A673 (cell line): ENCODE data around the gene FOSL1. TPM values are rescaled to one million over a fixed set of nuclear protein-coding genes. Genes with fewer than 3 reads are reported as not detected.

Experiments used
- BruUV-seq: library from RNA; stranded (reverse); fragments of 400-500 nt; replicated peaks from 2 replicates; lab custom pipeline; 2021; lab: Mats Ljungman, UMichigan
- CTCF ChIA-PET: fragments of 300-600 bp; sonication (Branson Sonifier 250); formaldehyde crosslinking; loops from one replicate; lab custom pipeline; 2022; ENCODE audit warnings: antibody characterized with exemption; lab: Charles Lee
- POLR2A ChIA-PET: fragments of 300-600 bp; sonication (Branson Sonifier 250); formaldehyde crosslinking; loops from one replicate; lab custom pipeline; 2022; ENCODE audit warnings: antibody characterized with exemption; ENCODE audit not compliant: low non-redundant PET; lab: Charles Lee
- DNase-seq: peaks from one replicate; pipeline ENCODE4 v3.0.0-alpha.2; 2015; ENCODE audit warnings: low spot score
- H3K27ac ChIP-seq: fragments of 200-600 bp; sonication (generic); 2 replicates; pipeline ENCODE4 v1.5.1; 2016; ENCODE audit warnings: mixed run types, low read depth, mild to moderate bottlenecking, mixed read lengths, antibody characterized with exemption, low read length; ENCODE audit not compliant: poor library complexity, severe bottlenecking
- H3K27me3 ChIP-seq: fragments of 200-600 bp; sonication (generic); replicated peaks from 2 replicates; pipeline ENCODE4 v1.6.1; 2017; ENCODE audit warnings: mixed run types, low read depth, mild to moderate bottlenecking, mixed read lengths, antibody characterized with exemption, low read length; ENCODE audit not compliant: insufficient read depth, poor library complexity
- H3K36me3 ChIP-seq: fragments of 200-600 bp; sonication (generic); 2 replicates; pipeline ENCODE4 v1.6.1; 2016; ENCODE audit warnings: mixed run types, mild to moderate bottlenecking, mixed read lengths, antibody characterized with exemption, low read length; ENCODE audit not compliant: insufficient read depth, poor library complexity, severe bottlenecking
- H3K4me1 ChIP-seq: fragments of 200-600 bp; sonication (generic); 2 replicates; pipeline ENCODE4 v1.6.1; 2017; ENCODE audit warnings: mixed run types, mild to moderate bottlenecking, mixed read lengths, antibody characterized with exemption, low read length; ENCODE audit not compliant: insufficient read depth, poor library complexity, severe bottlenecking
- H3K4me3 ChIP-seq: fragments of 200-600 bp; sonication (generic); 2 replicates; pipeline ENCODE4 v1.5.1; 2016; ENCODE audit warnings: low read depth, mixed run types, mild to moderate bottlenecking, mixed read lengths, low read length; ENCODE audit not compliant: poor library complexity, severe bottlenecking
- H3K9me3 ChIP-seq: fragments of 200-600 bp; sonication (generic); 2 replicates; pipeline ENCODE4 v1.6.1; 2016; ENCODE audit warnings: mixed run types, low read depth, mild to moderate bottlenecking, mixed read lengths, antibody characterized with exemption, low read length; ENCODE audit not compliant: poor library complexity, severe bottlenecking
- EZH2 ChIP-seq: fragments of 200-600 bp; sonication (generic); IDR thresholded peaks from 2 replicates; pipeline ENCODE4 v1.6.1; 2017; ENCODE audit warnings: borderline replicate concordance, low read depth, mild to moderate bottlenecking, mixed read lengths, antibody characterized with exemption, low read length; ENCODE audit not compliant: poor library complexity, severe bottlenecking
- intact Hi-C: fragments of 100-400 bp; cut with micrococcal nuclease; formaldehyde crosslinking; loops from one replicate; pipeline ENCODE4 v1.10.0; 2022; ENCODE audit not compliant: unreplicated experiment
- total RNA-seq: library from RNA; stranded (reverse); gene quantifications from 2 replicates; pipeline ENCODE4 v1.2.3, GENCODE V29; 2021
- TF ChIP-seq, protein P1 (sequence below): fragments of 300-800, 200-600 bp; sonication (generic); conservative IDR thresholded peaks from 2 replicates; pipeline ENCODE4 v1.5.1; 2017; ENCODE audit warnings: low read depth, mild to moderate bottlenecking, antibody characterized with exemption, low read length, moderate library complexity, mixed read lengths

FOSL1 gene
- total RNA-seq, 1 experiment from 2014 or later = 29.0 TPM

DNA sequence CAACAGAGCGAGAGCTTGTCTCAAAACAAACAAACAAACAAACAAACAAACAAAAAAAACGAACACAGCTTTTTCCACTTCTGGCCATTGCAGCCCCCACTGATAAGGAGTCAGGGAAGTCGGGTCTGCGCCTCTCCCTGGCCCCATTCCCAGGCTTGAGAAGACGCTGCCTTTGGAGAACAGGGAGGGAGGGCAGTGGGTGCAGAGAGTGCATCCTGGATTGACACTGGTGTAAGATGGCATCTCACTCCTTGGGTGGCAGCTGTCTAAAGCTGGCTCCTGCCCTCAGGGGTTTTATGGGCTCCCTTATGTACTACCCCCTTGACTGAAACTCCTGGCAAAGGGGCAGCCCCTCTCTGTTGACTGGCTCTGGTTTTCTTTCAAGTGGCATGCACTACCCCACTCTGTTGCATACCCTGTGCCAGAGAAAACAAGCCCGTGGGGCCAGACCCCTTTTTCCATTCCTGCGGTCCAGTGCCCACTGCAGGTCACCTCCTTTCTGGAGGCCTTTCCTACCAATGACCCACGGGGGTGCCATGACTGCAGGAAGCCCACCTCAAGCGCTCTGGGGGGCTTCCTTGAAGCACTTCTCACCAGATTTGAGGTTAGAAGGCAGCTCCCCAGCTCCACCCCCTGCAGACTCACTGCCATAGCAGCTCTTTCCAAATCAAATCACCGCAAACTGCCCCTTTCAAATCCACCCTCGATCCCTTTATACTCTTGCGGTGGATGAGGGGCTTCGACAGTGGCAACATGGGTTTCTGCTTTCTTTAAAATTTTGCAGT, 31.8 kb upstream of the FOSL1 start:
- H3K27ac ChIP-seq = no peak overlapping the region
- no peaks in the 10 kb centered on the region for H3K27me3 ChIP-seq
- no peak for TF ChIP-seq EZH2
- TF ChIP-seq, protein P1, sequence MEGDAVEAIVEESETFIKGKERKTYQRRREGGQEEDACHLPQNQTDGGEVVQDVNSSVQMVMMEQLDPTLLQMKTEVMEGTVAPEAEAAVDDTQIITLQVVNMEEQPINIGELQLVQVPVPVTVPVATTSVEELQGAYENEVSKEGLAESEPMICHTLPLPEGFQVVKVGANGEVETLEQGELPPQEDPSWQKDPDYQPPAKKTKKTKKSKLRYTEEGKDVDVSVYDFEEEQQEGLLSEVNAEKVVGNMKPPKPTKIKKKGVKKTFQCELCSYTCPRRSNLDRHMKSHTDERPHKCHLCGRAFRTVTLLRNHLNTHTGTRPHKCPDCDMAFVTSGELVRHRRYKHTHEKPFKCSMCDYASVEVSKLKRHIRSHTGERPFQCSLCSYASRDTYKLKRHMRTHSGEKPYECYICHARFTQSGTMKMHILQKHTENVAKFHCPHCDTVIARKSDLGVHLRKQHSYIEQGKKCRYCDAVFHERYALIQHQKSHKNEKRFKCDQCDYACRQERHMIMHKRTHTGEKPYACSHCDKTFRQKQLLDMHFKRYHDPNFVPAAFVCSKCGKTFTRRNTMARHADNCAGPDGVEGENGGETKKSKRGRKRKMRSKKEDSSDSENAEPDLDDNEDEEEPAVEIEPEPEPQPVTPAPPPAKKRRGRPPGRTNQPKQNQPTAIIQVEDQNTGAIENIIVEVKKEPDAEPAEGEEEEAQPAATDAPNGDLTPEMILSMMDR = no peak
- ChIA-PET POLR2A (no interaction called here), CTCF (interaction anchor here (0.6 to 1.2 kb wide), 2 partner anchors 42 to 43 kb away, joined by 3 to 13 read pairs; partner anchors contain the start of genes CCDC85B and FIBP)
- BruUV-seq = no TSS peak
- no peaks in the 10 kb centered on the region for H3K9me3 ChIP-seq
- no peaks in the 10 kb centered on the region for H3K4me1 ChIP-seq
- no peak for DNase-seq
- H3K4me3 ChIP-seq = no peak overlapping the region
- intact Hi-C loops = no loop called here
- H3K36me3 ChIP-seq = no peaks in the 10 kb centered on the region

DNA sequence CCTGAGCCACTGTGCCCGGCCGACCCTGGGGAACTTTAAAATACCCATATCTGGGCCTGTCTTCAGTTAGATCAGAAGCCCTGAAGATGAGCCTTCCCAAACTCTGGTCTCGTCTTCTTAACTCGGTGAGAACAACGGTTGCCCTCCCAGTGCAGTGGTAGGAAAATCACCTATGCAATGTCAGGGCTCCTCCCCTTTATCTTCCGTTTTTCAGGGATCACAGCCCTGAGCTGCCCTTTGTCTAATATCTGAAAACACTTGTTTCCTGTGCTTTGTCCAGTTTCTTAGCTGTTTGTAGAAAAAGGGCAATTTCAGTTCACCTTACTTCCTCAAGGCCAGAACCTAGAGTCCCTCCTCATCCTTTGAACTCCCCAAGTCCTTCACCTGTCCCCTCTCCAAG, 28.5 kb upstream of the FOSL1 start:
- no peak overlapping the region for H3K4me3 ChIP-seq
- H3K27me3 ChIP-seq = no peaks in the 10 kb centered on the region
- no peaks in the 10 kb centered on the region for H3K9me3 ChIP-seq
- no peak overlapping the region for H3K27ac ChIP-seq
- intact Hi-C loops = no loop called here
- no peaks in the 10 kb centered on the region for H3K4me1 ChIP-seq
- POLR2A ChIA-PET = no interaction called here
- no peaks in the 10 kb centered on the region for H3K36me3 ChIP-seq
- CTCF ChIA-PET = no interaction called here
- no peak for DNase-seq
- BruUV-seq = no TSS peak
- no peak for TF ChIP-seq EZH2
- TF ChIP-seq, protein P1 = no peak

DNA sequence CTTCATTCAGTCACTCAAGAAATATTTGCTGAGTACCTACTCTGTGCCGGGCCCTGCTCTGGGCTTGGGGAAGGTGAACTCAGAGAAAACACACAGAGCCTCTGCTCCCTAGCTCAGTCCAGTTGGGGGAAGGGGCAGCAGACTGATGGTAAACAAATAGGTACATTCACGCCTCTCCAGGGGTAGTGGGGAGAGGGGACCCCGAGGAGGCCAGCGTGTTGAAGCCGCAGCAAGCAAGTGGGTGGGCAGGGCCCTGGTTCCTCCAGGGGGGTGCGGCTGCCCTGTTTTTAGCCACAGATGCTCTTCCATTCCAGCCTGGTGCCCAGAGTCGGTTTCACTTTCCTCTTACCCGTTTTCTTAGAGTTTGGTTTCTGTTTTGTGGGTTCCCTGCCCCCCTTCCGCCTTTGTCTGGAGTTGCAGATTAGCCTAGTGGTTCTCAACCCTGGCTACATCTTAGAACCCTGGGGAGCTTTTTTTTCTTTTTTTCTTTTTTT, 27.8 kb upstream of the FOSL1 start:
- ChIA-PET CTCF (no interaction called here), POLR2A (no interaction called here)
- no TSS peak for BruUV-seq
- Histone ChIP-seq H3K27me3 (no peaks in the 10 kb centered on the region), H3K9me3 (no peaks in the 10 kb centered on the region), H3K36me3 (peaks cover under 1% of the 10 kb centered on the region), H3K4me3 (no peak overlapping the region), H3K4me1 (no peaks in the 10 kb centered on the region), H3K27ac (no peak overlapping the region)
- TF ChIP-seq EZH2 = no peak
- TF ChIP-seq, protein P1 = no peak
- intact Hi-C loops = no loop called here
- DNase-seq = no peak
